ENCODE results near the gene GRAMD2B. TPM values are rescaled to one million over a fixed set of nuclear protein-coding genes. Genes with fewer than 3 reads are reported as not detected.
"Not testable (repeated sequence)": the region's sequence is repeated elsewhere in the genome, so short reads cannot be mapped to it uniquely, and the experiment has no call there.

Gene GRAMD2B
- polyA plus RNA-seq (2012; ENCODE audit: insufficient read depth, insufficient read length) = 5.3 TPM

- peak; percentile 45 for DNase-seq (ENCODE audit: low read depth, low spot score)
- H3K4me3 ChIP-seq (ENCODE audit: low read length) = peak within 1 kb of the TSS; percentile 68
These were observed at the start of gene GRAMD2B for GRCh38 chr5:126422994-126423788. Gene GRAMD2B (plus strand): TSS chr5:126423409. CDS start chr5:126423607, 198 bp downstream.

GRCh38 chr5:126374109-126374416 is 49.1 kb upstream of the GRAMD2B start:
- no peak overlapping the region for H3K4me3 ChIP-seq (ENCODE audit: low read length)
- DNase-seq (ENCODE audit: low read depth, low spot score) = no peak

GRCh38 chr5:126376443-126376842 is 46.8 kb upstream of the GRAMD2B start:
- no peak overlapping the region for H3K4me3 ChIP-seq (ENCODE audit: low read length)
- no peak for DNase-seq (ENCODE audit: low read depth, low spot score)

- DNase-seq (ENCODE audit: low read depth, low spot score) = no peak
These were observed 45.8 kb upstream of the GRAMD2B start for GRCh38 chr5:126377424-126377823.

GRCh38 chr5:126380316-126380715 is 42.9 kb upstream of the GRAMD2B start:
- DNase-seq (ENCODE audit: low read depth, low spot score); H3K4me3 ChIP-seq (ENCODE audit: low read length): not testable (repeated sequence)

More at GRCh38 chr5:126377424-126377823, 45.8 kb upstream of the GRAMD2B start:
- H3K4me3 ChIP-seq (ENCODE audit: low read length) = no peak overlapping the region

- no peak for DNase-seq (ENCODE audit: low read depth, low spot score)
These were observed 40.0 kb upstream of the GRAMD2B start for GRCh38 chr5:126383246-126383645.

GRCh38 chr5:126383776-126384175 is 39.4 kb upstream of the GRAMD2B start:
- DNase-seq (ENCODE audit: low read depth, low spot score) = no peak

More at GRCh38 chr5:126383246-126383645, 40.0 kb upstream of the GRAMD2B start:
- no peak overlapping the region for H3K4me3 ChIP-seq (ENCODE audit: low read length)

GRCh38 chr5:126384985-126385384 is 38.2 kb upstream of the GRAMD2B start:
- no peak for DNase-seq (ENCODE audit: low read depth, low spot score)
- H3K4me3 ChIP-seq (ENCODE audit: low read length) = no peak overlapping the region

More at GRCh38 chr5:126383776-126384175, 39.4 kb upstream of the GRAMD2B start:
- no peak overlapping the region for H3K4me3 ChIP-seq (ENCODE audit: low read length)

GRCh38 chr5:126385524-126386502 is 37.4 kb upstream of the GRAMD2B start:
- H3K4me3 ChIP-seq (ENCODE audit: low read length) = no peak overlapping the region
- no peak for DNase-seq (ENCODE audit: low read depth, low spot score)

- DNase-seq (ENCODE audit: low read depth, low spot score) = no peak
- no peak overlapping the region for H3K4me3 ChIP-seq (ENCODE audit: low read length)
These were observed 34.0 kb upstream of the GRAMD2B start for GRCh38 chr5:126389179-126389578.

- DNase-seq (ENCODE audit: low read depth, low spot score) = no peak
- H3K4me3 ChIP-seq (ENCODE audit: low read length) = no peak overlapping the region
These were observed 33.2 kb upstream of the GRAMD2B start for GRCh38 chr5:126390051-126390450.

- no peak for DNase-seq (ENCODE audit: low read depth, low spot score)
- no peak overlapping the region for H3K4me3 ChIP-seq (ENCODE audit: low read length)
These were observed 31.8 kb upstream of the GRAMD2B start for GRCh38 chr5:126391386-126391785.

- DNase-seq (ENCODE audit: low read depth, low spot score) = no peak
These were observed 28.9 kb upstream of the GRAMD2B start for GRCh38 chr5:126394211-126394788.

GRCh38 chr5:126395198-126395597 is 28.0 kb upstream of the GRAMD2B start:
- no peak for DNase-seq (ENCODE audit: low read depth, low spot score)
- no peak overlapping the region for H3K4me3 ChIP-seq (ENCODE audit: low read length)

More at GRCh38 chr5:126394211-126394788, 28.9 kb upstream of the GRAMD2B start:
- H3K4me3 ChIP-seq (ENCODE audit: low read length) = no peak overlapping the region

- DNase-seq (ENCODE audit: low read depth, low spot score) = no peak
- H3K4me3 ChIP-seq (ENCODE audit: low read length) = no peak overlapping the region
These were observed 27.6 kb upstream of the GRAMD2B start for GRCh38 chr5:126395605-126396004.

GRCh38 chr5:126396721-126397120 is 26.5 kb upstream of the GRAMD2B start:
- not testable (repeated sequence) for H3K4me3 ChIP-seq (ENCODE audit: low read length); DNase-seq (ENCODE audit: low read depth, low spot score)

- no peak for DNase-seq (ENCODE audit: low read depth, low spot score)
- H3K4me3 ChIP-seq (ENCODE audit: low read length) = no peak overlapping the region
These were observed 24.4 kb upstream of the GRAMD2B start for GRCh38 chr5:126398791-126399190.

GRCh38 chr5:126400621-126401251 is 22.5 kb upstream of the GRAMD2B start:
- DNase-seq (ENCODE audit: low read depth, low spot score) = no peak

More at GRCh38 chr5:126400621-126401251, 22.5 kb upstream of the GRAMD2B start:
- no peak overlapping the region for H3K4me3 ChIP-seq (ENCODE audit: low read length)
